PC-3 (cell line): ENCODE measurements around the gene USP1. TPM values are rescaled to one million over a fixed set of nuclear protein-coding genes. Genes with fewer than 3 reads are reported as not detected.

Experiments used
- ATAC-seq: fragments of 200-7000 bp; cut with Tn5 transposase; 2 replicates; pipeline ENCODE4 v1.9.1; 2020; ENCODE audit warnings: mild to moderate bottlenecking, moderate library complexity
- BruUV-seq: library from RNA; stranded (reverse); fragments of 400-500 nt; replicated peaks from 2 replicates; lab custom pipeline; 2021; lab: Mats Ljungman, UMichigan
- CTCF ChIA-PET: fragments of 300-600 bp; sonication (Branson Sonifier 250); formaldehyde crosslinking; loops from one replicate; lab custom pipeline; 2022; ENCODE audit warnings: antibody characterized with exemption; lab: Charles Lee
- POLR2A ChIA-PET: fragments of 300-600 bp; sonication (Branson Sonifier 250); formaldehyde crosslinking; loops from one replicate; lab custom pipeline; 2022; ENCODE audit warnings: antibody characterized with exemption; ENCODE audit not compliant: unreplicated experiment; lab: Charles Lee
- DNase-seq: peaks from one replicate; pipeline ENCODE4 v3.0.0-alpha.2; 2015
- H2AFZ ChIP-seq: fragments of 300-600 bp; sonication (generic); 2 replicates; pipeline ENCODE4 v1.6.0; 2016; ENCODE audit warnings: antibody characterized with exemption, low read length
- H3F3A ChIP-seq: fragments of 300-600 bp; sonication (generic); one replicate; pipeline ENCODE4 v1.6.0; 2017; ENCODE audit warnings: antibody characterized with exemption, low read length, control low read depth, mild to moderate bottlenecking; ENCODE audit not compliant: unreplicated experiment
- H3K27ac ChIP-seq: fragments of 300-600 bp; sonication (generic); 2 replicates; pipeline ENCODE4 v1.5.1; 2016; ENCODE audit warnings: mild to moderate bottlenecking, low read length
- H3K27me3 ChIP-seq: fragments of 300-600 bp; sonication (generic); 2 replicates; pipeline ENCODE4 v1.6.1; 2016; ENCODE audit warnings: low read length, mixed read lengths
- H3K36me3 ChIP-seq: fragments of 300-600 bp; sonication (generic); 2 replicates; pipeline ENCODE4 v1.6.1; 2016; ENCODE audit warnings: low read depth, mixed run types, low read length, mixed read lengths
- H3K4me1 ChIP-seq: fragments of 300-600 bp; sonication (generic); 2 replicates; pipeline ENCODE4 v1.5.1; 2016; ENCODE audit warnings: low read length; ENCODE audit not compliant: insufficient read depth
- H3K4me2 ChIP-seq: fragments of 300-600 bp; sonication (generic); 2 replicates; pipeline ENCODE4 v1.6.0; 2016; ENCODE audit warnings: low read length
- H3K4me3 ChIP-seq: fragments of 300-600 bp; sonication (generic); 2 replicates; pipeline ENCODE4 v1.5.1; 2016; ENCODE audit warnings: mild to moderate bottlenecking, low read length, mixed read lengths
- H3K79me2 ChIP-seq: fragments of 300-600 bp; sonication (generic); 2 replicates; pipeline ENCODE4 v1.6.1; 2017; ENCODE audit warnings: low read length, mixed read lengths
- H3K9ac ChIP-seq: fragments of 300-600 bp; sonication (generic); 2 replicates; pipeline ENCODE4 v1.6.0; 2016; ENCODE audit warnings: mild to moderate bottlenecking, low read length
- H3K9me2 ChIP-seq: fragments of 300-600 bp; sonication (generic); replicated peaks from 2 replicates; pipeline ENCODE4 v1.6.1; 2016; ENCODE audit warnings: mixed run types, low read length, mixed read lengths
- H3K9me3 ChIP-seq: fragments of 300-600 bp; sonication (generic); 2 replicates; pipeline ENCODE4 v1.6.1; 2016; ENCODE audit warnings: low read length, mixed read lengths
- H4K20me1 ChIP-seq: fragments of 300-600 bp; sonication (generic); 2 replicates; pipeline ENCODE4 v1.6.1; 2016; ENCODE audit warnings: low read length, mixed read lengths
- EZH2 ChIP-seq: fragments of 300-600 bp; sonication (generic); IDR thresholded peaks from one replicate; pipeline ENCODE4 v1.6.1; 2017; ENCODE audit warnings: antibody characterized with exemption, mild to moderate bottlenecking, low read length; ENCODE audit not compliant: unreplicated experiment
- EZH2phosphoT487 ChIP-seq: fragments of 300-600 bp; sonication (generic); IDR thresholded peaks from 2 replicates; pipeline ENCODE4 v1.6.1; 2018; ENCODE audit warnings: mild to moderate bottlenecking, antibody characterized with exemption, low read length, borderline replicate concordance
- intact Hi-C: fragments of 100-400 bp; cut with micrococcal nuclease; formaldehyde crosslinking; loops from 2 replicates; pipeline ENCODE4 v1.9.0; 2023
- total RNA-seq: library from RNA; depleted of rRNA; stranded (reverse); fragments of >200 nt; gene quantifications from 2 replicates; pipeline ENCODE4 v1.2.3, GENCODE V29; 2014
- TF ChIP-seq, protein P1 (sequence below): fragments of 300-600 bp; sonication (generic); conservative IDR thresholded peaks from 2 replicates; pipeline ENCODE4 v1.5.1; 2017; ENCODE audit warnings: antibody characterized with exemption, low read depth, mild to moderate bottlenecking, low read length

Gene USP1
- total RNA-seq, 1 experiment from 2014 or later = 42.6 TPM

DNA sequence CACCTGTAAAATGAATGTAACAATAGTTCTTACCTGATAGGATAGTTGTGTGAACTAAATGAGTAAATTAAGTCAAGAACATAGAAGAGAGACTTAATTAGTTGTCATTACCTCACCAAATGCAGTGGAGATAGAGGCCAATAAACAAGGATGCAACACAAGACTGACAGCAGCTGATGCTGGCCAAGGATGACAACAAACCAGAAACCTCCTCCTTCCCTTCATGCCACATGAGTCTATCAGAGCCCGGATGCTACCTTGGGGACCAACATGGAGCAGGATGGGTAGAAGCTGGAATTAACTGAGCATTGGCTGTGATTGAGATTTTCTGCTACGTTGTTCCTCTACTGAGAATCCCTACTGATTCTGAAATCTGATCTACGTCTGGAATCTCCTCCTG lies 30.3 kb upstream of the USP1 start:
- Histone ChIP-seq H4K20me1 (no peaks in the 10 kb centered on the region), H2AFZ (no peak overlapping the region), H3K4me2 (no peak overlapping the region), H3F3A (no peaks in the 10 kb centered on the region), H3K9me3 (no peaks in the 10 kb centered on the region), H3K4me3 (no peak overlapping the region), H3K79me2 (no peaks in the 10 kb centered on the region), H3K27me3 (no peaks in the 10 kb centered on the region), H3K36me3 (no peaks in the 10 kb centered on the region), H3K27ac (no peak overlapping the region), H3K9ac (no peak overlapping the region), H3K4me1 (no peaks in the 10 kb centered on the region), H3K9me2 (no peaks in the 10 kb centered on the region)
- ChIA-PET POLR2A (no interaction called here), CTCF (interaction anchor here (1.0 kb wide), 1 partner anchor 231 kb away, joined by 6 read pairs; no protein-coding TSS in a partner anchor)
- TF ChIP-seq, protein P1, sequence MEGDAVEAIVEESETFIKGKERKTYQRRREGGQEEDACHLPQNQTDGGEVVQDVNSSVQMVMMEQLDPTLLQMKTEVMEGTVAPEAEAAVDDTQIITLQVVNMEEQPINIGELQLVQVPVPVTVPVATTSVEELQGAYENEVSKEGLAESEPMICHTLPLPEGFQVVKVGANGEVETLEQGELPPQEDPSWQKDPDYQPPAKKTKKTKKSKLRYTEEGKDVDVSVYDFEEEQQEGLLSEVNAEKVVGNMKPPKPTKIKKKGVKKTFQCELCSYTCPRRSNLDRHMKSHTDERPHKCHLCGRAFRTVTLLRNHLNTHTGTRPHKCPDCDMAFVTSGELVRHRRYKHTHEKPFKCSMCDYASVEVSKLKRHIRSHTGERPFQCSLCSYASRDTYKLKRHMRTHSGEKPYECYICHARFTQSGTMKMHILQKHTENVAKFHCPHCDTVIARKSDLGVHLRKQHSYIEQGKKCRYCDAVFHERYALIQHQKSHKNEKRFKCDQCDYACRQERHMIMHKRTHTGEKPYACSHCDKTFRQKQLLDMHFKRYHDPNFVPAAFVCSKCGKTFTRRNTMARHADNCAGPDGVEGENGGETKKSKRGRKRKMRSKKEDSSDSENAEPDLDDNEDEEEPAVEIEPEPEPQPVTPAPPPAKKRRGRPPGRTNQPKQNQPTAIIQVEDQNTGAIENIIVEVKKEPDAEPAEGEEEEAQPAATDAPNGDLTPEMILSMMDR = no peak
- TF ChIP-seq EZH2phosphoT487 = no peak
- no peak for TF ChIP-seq EZH2
- no peak for ATAC-seq
- intact Hi-C loops = loop anchor here (5.0 kb wide), 1 partner anchor 109 kb away; no protein-coding TSS in a partner anchor
- DNase-seq = no peak
- BruUV-seq = no TSS peak

DNA sequence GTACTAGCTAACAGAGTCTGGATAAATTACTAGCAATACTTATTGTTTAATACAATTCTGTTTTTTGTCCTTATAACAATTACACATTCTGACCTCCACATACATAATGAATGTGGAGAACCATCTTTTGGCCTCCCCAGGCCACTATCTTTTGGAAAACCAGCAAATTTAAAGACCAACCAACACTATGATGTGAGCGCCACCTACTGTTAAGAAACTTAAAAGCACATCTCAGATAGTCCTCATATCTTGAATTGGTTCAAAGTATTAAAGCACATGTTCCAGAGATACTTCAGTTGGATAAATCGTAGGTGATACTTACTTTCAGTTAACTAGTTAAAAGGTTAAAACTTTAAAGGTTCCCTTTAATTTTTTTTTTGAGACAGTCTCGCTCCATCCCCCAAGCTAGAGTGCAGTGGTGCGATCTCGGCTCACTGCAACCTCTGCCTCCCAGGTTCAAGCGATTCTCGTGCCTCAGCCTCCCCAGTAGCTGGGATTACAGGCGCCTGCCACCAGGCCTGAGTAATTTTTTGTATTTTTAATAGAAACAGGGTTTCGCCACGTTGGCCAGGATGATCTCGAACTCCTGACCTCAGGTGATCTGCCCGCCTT lies 29.3 kb upstream of the USP1 start:
- Histone ChIP-seq H3F3A (no peaks in the 10 kb centered on the region), H3K27me3 (no peaks in the 10 kb centered on the region), H3K9me2 (no peaks in the 10 kb centered on the region), H3K27ac (no peak overlapping the region), H4K20me1 (no peaks in the 10 kb centered on the region), H3K4me1 (no peaks in the 10 kb centered on the region), H3K4me2 (no peak overlapping the region), H3K9ac (no peak overlapping the region), H3K9me3 (no peaks in the 10 kb centered on the region), H3K79me2 (no peaks in the 10 kb centered on the region), H2AFZ (no peak overlapping the region), H3K36me3 (no peaks in the 10 kb centered on the region), H3K4me3 (no peak overlapping the region)
- DNase-seq = peak; percentile 78
- POLR2A ChIA-PET = no interaction called here
- CTCF ChIA-PET = interaction anchor here (0.6 to 1.0 kb wide), 4 partner anchors 43 to 237 kb away, joined by 3 to 6 read pairs (median 4); no protein-coding TSS in a partner anchor
- intact Hi-C loops = loop anchor here (1.0 to 5.0 kb wide), 3 partner anchors 110 to 232 kb away; no protein-coding TSS in a partner anchor
- BruUV-seq = no TSS peak
- TF ChIP-seq, protein P1 = peak; percentile 92
- no peak for TF ChIP-seq EZH2phosphoT487
- ATAC-seq = peak; percentile 71

DNA sequence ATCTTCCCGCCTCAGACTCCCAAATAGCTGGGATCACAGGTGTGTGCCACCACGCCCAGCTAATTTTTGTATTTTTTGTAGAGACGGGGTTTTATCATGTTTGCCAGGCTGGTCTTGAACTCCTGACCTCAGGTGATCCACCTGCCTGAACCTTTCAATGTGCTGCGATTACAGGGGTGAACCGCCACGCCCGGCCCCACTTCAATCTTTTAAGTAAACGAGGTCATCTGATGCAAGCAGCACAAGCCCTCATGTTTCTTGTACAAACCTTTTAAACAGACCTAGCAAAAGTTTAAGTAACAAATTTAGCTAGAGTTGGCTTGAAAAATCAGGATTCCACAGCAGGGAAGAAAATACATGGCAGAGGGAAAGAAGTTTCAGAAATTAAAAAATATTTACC lies 21.2 kb upstream of the USP1 start:
- Histone ChIP-seq H3K79me2 (no peaks in the 10 kb centered on the region), H3F3A (no peaks in the 10 kb centered on the region), H3K9me3 (no peaks in the 10 kb centered on the region), H2AFZ (no peak overlapping the region), H3K27ac (no peak overlapping the region), H3K4me2 (no peak overlapping the region), H3K36me3 (no peaks in the 10 kb centered on the region), H3K4me3 (no peak overlapping the region), H3K4me1 (no peaks in the 10 kb centered on the region), H3K27me3 (no peaks in the 10 kb centered on the region), H4K20me1 (no peaks in the 10 kb centered on the region), H3K9me2 (no peaks in the 10 kb centered on the region), H3K9ac (no peak overlapping the region)
- intact Hi-C loops = no loop called here
- BruUV-seq = no TSS peak
- no peak for DNase-seq
- ChIA-PET POLR2A (no interaction called here), CTCF (interaction anchor here (0.7 kb wide), 1 partner anchor 35 kb away, joined by 3 read pairs; no protein-coding TSS in a partner anchor)
- ATAC-seq = no peak
- TF ChIP-seq, protein P1 = no peak
